ENCODE data around the gene COX7B2.

DNA sequence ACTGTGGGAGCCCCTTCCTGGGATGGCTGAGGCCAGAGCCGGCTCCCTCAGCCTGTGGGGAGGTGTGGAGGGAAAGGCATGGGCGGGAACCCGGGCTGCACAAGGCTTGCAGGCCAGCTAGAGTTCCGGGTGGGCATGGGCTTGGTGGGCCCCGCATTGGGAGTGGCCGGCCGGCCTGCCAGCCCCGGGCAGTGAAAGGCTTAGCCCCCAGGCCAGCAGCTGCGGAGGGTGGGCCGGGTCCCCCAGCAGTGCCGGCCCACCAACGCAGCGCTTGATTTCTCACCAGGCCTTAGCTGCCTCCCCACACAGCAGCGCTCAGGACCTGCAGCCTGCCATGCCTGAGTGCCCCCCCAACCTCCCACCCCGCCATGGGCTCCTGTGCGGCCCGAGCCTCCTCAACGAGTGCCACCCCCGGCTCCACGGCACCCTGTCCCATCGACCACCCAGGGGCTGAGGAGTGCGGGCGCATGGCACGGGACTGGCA, 78.0 kb downstream of the COX7B2 start:
- TF ChIP-seq, protein P1, sequence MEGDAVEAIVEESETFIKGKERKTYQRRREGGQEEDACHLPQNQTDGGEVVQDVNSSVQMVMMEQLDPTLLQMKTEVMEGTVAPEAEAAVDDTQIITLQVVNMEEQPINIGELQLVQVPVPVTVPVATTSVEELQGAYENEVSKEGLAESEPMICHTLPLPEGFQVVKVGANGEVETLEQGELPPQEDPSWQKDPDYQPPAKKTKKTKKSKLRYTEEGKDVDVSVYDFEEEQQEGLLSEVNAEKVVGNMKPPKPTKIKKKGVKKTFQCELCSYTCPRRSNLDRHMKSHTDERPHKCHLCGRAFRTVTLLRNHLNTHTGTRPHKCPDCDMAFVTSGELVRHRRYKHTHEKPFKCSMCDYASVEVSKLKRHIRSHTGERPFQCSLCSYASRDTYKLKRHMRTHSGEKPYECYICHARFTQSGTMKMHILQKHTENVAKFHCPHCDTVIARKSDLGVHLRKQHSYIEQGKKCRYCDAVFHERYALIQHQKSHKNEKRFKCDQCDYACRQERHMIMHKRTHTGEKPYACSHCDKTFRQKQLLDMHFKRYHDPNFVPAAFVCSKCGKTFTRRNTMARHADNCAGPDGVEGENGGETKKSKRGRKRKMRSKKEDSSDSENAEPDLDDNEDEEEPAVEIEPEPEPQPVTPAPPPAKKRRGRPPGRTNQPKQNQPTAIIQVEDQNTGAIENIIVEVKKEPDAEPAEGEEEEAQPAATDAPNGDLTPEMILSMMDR (conservative IDR thresholded peaks at IDR 0.05; ENCODE audit: low read depth, low read length): no peak
- TF ChIP-seq EZH2 (IDR thresholded peaks at IDR 0.05; ENCODE audit: borderline replicate concordance, low read depth, low read length, poor library complexity, severe bottlenecking): no peak

All from A673 (cell line).